ENCODE data around the gene RPIA.

DNA sequence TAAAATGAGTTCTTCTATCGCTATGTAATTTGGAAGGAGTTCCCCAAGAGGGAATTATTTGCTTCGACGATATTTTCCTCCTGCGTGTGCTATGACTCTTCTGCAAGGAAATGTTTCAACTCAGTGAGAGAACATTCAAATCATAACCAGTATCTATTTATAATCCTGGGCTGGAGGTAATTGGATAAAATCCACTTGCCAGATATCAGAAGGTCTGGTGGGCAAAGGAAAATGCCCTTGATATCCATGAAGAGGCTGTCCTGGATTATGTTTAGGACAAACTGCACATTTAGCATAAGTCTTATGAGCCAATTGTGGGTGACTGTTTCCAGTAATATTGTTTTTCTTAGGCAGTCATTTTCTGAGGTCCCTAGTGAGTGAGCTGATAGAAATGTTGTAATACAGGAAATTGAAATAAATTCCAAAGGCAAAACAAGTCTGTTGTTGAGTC, 17.7 kb downstream of the RPIA start:
- TF ChIP-seq, protein P1, sequence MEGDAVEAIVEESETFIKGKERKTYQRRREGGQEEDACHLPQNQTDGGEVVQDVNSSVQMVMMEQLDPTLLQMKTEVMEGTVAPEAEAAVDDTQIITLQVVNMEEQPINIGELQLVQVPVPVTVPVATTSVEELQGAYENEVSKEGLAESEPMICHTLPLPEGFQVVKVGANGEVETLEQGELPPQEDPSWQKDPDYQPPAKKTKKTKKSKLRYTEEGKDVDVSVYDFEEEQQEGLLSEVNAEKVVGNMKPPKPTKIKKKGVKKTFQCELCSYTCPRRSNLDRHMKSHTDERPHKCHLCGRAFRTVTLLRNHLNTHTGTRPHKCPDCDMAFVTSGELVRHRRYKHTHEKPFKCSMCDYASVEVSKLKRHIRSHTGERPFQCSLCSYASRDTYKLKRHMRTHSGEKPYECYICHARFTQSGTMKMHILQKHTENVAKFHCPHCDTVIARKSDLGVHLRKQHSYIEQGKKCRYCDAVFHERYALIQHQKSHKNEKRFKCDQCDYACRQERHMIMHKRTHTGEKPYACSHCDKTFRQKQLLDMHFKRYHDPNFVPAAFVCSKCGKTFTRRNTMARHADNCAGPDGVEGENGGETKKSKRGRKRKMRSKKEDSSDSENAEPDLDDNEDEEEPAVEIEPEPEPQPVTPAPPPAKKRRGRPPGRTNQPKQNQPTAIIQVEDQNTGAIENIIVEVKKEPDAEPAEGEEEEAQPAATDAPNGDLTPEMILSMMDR (IDR thresholded peaks at IDR 0.05 in 4 of 5, conservative IDR thresholded peaks at IDR 0.05 in 1 of 5), result no peak
- TF ChIP-seq POLR2A (IDR thresholded peaks at IDR 0.05), result no peak
